GM18909 (cell line): ENCODE data around the gene DEXI.

Source experiments
- ATAC-seq: cut with Tn5 transposase; IDR thresholded peaks from one replicate; pipeline ENCODE4 v1.9.1; 2021; ENCODE audit warnings: mild to moderate bottlenecking; ENCODE audit not compliant: unreplicated experiment, poor library complexity

DEXI gene

DNA sequence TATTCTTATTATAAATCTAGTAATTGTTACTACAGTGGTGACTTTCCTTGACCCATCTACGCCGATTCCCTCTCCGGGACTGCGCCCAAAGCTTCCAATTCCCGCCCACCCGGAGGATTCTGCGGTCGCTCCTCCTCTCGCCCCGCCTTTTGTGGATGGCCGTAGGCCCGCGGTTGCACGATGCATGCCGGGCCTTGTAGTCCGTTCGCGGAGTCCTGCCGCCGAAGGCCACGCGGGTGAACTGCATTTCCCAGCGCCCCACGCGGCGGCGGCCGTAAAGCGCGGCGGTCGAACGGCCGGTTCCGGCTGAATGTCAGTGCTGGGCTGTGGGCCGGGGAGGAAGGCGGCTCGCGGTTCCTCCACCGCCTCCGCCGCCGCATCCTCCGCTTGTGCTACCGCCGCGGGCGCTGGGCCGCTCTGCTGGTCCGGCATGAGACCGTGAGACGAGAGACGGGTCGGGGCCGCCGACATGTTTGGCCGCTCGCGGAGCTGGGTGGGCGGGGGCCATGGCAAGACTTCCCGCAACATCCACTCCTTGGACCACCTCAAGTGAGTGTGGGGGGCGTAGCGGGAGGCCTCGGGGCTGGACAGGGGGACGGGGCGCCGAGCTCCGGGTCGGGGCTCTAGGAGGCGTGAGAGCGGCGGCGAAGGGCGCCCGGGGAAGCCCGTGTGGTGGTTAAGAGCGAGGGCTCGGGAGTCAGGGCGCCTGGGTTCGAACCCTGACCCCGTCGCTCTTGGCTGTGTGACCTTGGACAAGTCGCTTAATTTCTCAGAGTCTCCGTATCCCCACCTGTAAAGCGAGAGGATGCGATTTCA lies 2.2 kb upstream of the DEXI start, which contains the start of gene CLEC16A:
Gene CLEC16A, plus strand, starts transcription at position 316 of the 816 bp plus-strand sequence. Its CDS starts 154 bp downstream, at position 470.
- ATAC-seq = peak; percentile 73

DNA sequence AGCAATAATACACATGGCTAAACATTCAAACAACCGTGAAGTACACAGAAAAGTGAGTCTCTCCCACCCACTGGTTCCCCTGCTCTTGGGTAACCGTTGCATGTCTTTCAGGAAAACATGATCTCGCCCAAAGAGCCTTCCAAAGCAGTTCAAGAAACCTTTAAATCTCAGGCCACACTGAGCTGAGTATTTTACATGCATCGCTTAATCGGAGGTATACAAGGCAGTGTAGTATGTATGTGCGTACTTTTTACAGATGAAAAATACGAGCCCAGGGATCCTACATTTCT lies 741 bp upstream of the DEXI start:
- ATAC-seq = no peak

- ATAC-seq = peak; percentile 5
These were observed 325 bp downstream of the DEXI start for GRCh38 chr16:10941935-10942351.

DNA sequence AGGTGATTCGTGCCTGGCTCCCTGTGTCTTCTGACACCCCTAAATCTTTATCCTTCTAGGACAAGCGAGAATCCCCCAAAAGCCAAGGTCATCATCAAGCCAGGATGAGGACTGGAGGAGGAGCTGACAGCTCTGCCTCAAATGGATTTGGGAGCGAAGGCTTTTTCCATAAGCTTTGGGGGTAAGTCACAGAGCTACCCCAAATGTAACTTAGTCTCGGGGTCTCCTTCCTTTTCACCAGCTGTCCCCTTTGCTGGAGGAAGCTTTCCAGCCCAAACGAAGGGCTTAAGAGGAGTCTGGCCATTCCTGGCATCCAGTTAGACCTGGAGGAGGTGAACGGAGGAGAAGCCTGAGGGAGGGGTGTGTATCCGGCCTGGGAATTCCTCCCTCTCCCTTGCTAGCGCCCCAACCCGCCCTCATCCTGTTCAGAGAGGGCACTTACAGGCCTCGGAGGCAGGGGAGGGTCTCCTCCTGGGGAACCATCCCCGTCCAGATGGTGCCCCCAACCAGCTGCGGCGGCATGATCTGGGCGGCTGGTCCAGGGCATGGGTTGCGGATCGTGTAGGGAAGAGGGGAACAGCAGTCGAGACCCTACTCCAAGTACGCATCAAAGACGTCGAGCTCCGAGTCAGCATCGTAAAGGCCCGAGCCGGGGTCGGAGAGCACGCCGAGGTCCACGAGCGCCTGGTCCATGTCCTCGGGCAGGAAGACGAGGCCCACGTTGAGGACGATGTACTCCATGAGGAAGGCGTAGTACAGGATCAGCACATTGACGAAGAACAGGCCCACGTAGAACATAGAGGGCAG lies 938 bp downstream of the DEXI start:
- ATAC-seq = no peak

DNA sequence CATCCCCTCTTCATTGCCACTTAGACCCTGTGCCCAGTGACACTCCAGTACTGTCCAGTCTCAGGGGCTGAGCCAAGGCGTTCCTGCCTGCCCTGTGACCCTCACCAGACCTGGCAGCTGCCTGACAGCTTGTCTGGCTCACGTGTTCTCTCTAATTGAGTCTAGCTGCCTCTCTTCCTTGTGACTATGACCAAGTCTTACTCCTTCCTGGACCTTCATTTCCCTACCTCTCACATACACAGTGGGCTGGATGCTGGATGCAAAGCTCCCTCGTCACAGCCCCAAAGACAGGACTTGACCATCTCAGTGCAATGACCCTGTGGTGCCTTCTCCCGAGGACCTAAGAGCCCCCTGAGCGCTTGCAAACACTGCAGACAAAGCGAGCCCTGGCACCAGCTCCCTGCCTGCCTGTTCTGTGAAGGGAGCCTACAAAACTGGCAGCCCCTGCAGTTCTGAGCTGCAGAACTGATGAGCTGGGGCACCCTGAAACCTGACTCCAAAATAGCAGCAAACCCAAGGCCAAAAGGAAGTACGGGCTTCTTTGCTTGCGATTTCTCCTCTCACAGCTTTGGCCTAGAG lies 1.7 kb downstream of the DEXI start:
- no peak for ATAC-seq

- no peak for ATAC-seq
These were observed 2.5 kb downstream of the DEXI start for GRCh38 chr16:10939649-10940234.

DNA sequence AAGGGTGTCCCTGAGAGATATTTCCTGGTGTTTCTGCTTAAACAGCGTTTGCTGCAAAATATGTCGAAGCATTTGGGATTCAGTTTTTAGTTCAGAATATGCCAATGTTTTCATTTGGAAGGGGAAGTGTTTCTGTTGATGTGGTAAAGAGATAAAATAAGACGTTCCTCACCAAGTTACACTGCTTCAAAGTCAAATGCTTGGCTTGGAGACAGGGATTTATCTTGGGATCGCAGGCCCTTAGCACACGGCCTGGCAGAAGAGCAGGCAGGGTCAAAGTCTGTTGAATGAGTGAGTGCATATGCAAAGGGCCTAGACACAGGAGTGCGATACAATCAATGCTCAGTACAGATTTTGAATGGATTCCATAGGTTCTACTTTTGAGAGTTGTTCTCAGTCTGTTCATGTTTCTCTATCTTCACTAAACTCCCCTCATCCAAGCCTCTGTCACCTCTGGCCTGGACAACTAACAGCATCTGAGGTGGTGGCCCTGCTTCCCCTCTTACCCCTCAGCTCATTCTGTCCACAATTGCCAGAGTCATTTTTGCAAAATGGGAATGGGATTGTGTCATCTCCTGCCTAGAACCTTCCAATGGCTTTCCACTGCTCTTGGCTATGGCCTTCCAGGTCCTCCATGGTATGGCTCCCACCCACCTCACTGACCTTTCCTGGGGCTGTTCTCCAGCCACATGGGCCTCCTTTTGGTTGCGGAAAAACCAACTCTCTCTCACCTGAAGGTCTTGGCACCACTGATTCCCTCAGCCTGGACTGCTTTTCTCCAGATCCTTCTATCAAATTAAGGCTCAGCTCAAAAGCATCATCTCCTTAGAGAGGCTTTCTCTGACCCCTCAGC lies 3.2 kb downstream of the DEXI start:
- ATAC-seq = no peak

DNA sequence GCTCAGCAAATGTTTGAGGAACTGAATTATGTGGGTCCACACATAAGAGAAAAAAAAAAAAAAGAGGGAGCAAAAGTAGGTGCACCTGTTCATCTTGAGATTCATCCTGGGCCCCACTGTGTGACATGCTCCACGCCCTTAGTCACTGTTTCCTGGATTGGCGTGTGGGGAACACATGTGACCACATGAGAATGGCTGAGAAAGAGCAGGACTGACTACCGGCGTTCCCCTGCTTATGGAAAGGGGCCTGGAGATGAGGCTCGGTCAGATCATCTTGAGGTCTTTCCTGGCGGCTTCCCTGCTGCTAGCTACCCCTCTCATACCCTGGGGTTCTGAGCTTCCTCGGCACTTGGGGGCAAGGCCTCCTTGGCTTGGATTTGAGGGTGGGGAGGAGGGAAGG lies 3.9 kb downstream of the DEXI start:
- ATAC-seq = no peak

DNA sequence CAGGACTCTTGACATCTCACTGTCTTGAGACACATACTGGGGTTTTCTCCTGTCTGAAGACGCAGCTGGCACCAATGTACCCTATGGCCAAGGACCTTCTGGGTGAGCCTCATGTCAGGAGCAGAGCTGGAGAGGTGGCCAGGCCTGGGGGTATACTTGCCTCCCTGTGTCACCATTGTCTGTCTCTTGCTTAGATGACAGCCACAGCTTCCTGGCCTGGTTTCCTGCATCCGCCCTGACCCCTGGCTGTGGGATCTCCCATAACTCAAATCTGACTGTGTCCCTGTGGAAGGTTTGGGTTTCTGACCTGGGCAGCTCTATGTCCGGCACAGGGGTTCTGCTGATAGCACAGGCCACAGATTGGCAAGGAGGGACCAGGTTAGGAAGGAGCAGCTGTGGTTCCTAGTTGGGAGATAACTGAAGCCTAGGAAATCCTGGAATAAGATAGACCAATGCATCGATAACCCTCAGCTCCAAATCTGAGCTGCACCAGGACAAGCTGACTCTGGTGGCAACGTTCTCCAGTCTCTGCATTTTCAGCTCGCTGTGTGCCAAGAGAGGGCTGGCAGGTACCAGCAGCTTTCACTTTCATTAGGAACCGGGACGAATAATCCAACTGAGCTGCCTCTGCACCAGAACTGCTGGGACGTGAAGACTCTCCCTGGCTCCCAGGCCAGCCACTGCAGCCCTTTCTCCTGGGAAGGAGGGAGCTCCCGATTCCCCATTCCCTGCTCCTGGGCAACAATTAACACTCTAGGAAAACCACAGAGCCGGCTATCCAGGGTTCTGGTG lies 5.0 kb downstream of the DEXI start:
- no peak for ATAC-seq

DNA sequence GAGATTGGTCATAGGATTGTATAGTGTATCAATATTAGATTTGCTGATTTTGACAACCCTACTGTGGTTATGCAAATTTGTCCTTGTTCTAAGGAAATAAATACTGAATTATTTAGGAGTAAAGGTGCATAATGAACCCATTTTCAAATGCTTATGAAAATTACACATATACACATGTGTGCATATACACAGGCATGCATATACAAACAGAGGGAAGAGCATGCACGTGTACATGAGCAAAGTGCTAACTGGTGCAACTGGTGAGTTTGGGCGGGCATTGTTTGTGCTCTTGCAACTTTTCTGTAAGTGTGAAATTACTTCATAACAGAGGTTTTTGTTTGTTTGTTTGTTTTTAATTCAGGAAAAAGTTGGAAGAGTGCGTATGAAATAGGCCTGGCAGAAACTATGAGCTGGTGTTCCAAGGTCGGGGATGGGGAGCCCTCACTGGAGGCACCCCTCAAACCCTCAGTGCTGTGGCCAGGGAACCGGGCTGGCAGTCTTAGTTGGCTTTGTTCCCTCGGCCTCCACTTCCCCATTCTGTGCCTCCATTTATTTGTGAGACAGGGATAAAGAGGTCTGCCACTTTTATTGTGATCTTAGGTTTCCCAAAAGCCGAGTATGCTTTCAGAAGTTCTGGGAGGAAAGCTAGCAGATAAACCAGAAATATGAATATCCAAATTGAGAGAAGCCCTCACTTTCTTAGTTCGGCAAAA lies 5.8 kb downstream of the DEXI start:
- no peak for ATAC-seq

DNA sequence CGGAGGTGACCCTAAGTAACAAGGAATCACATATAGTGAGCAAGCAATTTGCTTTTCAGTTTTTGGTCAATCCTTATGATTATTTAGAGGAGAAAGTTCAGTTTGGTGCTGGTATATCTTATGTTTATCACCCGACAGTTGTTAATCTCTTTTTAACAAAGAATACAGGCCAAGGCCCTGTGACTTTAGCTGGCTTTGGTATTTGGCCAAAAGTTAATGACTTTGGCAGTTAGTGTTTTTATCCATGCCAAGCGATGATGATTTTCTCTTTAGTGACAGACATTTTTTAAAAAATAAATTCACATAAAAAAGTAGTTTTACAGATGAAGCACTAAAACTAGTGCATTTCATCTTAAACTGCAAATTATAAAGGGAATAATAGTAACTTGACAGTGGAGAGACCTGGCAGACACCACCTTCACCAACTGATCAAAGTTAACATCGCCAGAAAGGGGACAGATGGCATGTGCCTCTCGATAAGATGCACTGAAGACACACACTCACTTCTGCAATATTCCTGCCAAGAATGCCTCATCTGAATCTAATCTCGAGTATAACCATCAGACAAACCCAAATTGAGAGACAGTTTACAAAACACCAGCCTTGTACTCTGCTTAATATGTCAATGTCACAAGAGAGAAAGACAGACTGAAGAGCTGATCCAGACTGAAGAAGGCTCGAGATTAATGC lies 6.9 kb downstream of the DEXI start:
- ATAC-seq = no peak

DNA sequence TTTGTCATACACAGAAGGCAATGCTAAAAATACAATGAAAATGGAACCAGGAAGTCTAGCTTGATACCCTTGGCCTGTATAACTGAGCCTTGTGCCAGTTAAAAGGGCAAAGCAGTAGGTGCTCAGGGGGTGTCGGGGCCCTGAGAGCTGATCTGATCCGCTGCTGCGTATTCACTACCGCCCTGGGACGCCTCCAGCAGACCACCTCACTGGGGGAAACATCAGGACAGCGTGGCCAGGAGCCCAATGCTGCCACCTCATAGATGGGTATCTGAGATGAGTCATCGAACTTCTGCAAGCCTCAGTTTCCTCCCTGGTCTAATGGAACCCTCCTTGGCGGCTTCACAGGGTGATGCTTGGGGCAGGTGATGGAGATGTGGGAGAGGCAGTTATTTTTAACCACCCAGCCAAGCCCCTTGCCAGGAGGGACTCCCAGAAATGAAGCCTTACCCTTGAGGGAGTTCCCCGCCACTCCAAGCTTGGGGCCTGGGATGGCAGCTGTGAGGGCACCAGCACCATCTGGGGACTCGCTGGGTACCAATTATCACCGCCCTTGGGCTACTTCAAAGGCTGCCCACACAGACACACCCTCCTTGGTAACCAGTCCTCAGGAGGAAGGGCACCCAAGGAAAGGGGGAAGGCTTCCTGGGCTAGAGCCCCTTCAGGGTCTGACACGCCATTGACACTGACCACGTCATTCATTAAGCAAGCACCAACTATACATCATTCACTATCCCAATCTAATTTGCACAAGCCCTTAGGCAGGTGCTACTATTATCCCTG lies 7.8 kb downstream of the DEXI start:
- no peak for ATAC-seq

GRCh38 chr16:10933865-10934264 lies 8.4 kb downstream of the DEXI start:
- ATAC-seq = no peak

GRCh38 chr16:10932959-10933710 lies 9.1 kb downstream of the DEXI start:
- no peak for ATAC-seq

GRCh38 chr16:10931977-10932632 lies 10.2 kb downstream of the DEXI start:
- ATAC-seq = no peak

GRCh38 chr16:10931134-10931533 lies 11.1 kb downstream of the DEXI start:
- no peak for ATAC-seq
